Effector memory CD4-positive, alpha-beta T cell (primary cell): ENCODE measurements around the gene TSC22D1.

Experiments
- DNase-seq, 3 donors: peaks; one replicate each; pipeline ENCODE4 v3.0.0-alpha.2; 2020
- H3K27ac ChIP-seq: 2 replicates; pipeline ENCODE4 v1.7.0; 2013; ENCODE audit warnings: mild to moderate bottlenecking, low read length, moderate library complexity; ENCODE audit not compliant: insufficient read depth, poor library complexity, severe bottlenecking
- H3K27me3 ChIP-seq: replicated peaks from 2 replicates; pipeline ENCODE4 v1.7.0; 2013; ENCODE audit warnings: mild to moderate bottlenecking, low read length; ENCODE audit not compliant: insufficient read depth, control insufficient read depth, poor library complexity, severe bottlenecking
- H3K36me3 ChIP-seq: 2 replicates; pipeline ENCODE4 v1.7.0; 2013; ENCODE audit warnings: mild to moderate bottlenecking, low read length, moderate library complexity; ENCODE audit not compliant: control insufficient read depth, insufficient read depth
- H3K4me1 ChIP-seq: 2 replicates; pipeline ENCODE4 v1.7.0; 2013; ENCODE audit warnings: low read length, mild to moderate bottlenecking; ENCODE audit not compliant: control insufficient read depth, insufficient read depth, poor library complexity, severe bottlenecking
- H3K4me3 ChIP-seq: 2 replicates; pipeline ENCODE4 v1.7.0; 2013; ENCODE audit warnings: low read length, low read depth, mild to moderate bottlenecking; ENCODE audit not compliant: insufficient read depth, poor library complexity, severe bottlenecking
- H3K9me3 ChIP-seq: 2 replicates; pipeline ENCODE4 v1.7.0; 2013; ENCODE audit warnings: mild to moderate bottlenecking, low read length, moderate library complexity; ENCODE audit not compliant: control insufficient read depth

Gene TSC22D1

DNA sequence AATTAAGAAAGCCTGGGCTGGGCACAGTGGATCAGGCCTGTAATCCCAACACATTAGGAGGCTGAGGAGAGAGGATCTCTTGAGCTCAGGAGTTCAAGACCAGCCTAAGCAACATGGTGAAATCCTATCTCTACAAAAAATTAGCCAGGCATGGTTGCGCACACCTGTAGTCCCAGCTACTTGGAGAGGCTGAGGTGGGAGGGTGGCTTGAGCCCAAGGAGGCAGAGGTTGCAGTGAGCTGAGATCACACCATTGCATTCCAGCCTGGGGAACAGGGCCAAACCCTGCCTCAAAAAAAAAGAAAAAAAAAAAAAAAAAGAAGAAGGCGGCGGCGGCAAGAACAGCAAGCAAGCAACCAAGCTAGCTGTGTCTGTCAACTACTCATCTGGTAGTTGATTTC, 26.7 kb downstream of the TSC22D1 start:
- no peak overlapping the region for H3K4me3 ChIP-seq
- no peaks in the 10 kb centered on the region for H3K27me3 ChIP-seq
- no peak for DNase-seq
- H3K4me1 ChIP-seq: no peaks in the 10 kb centered on the region
- H3K27ac ChIP-seq: no peak overlapping the region
- H3K36me3 ChIP-seq: no peaks in the 10 kb centered on the region
- no peaks in the 10 kb centered on the region for H3K9me3 ChIP-seq

DNA sequence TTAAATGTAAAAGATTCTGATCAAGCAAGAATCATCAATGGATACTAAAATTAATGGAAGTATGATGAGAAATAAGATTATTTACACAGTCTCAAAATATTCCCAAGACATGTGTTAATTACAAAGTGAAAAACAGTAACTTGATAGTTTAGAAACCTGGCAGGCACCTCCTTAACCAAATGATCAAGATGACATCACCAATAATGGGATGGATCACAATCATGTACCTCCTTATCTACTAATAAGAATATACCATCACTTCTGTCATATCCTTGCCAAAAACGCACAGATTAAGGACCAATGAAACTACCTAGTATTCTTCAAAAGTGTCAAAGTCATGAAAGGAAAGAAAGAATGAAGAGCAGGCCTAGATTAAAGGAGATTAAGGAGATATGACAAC, 30.0 kb downstream of the TSC22D1 start:
- DNase-seq: no peak
- Histone ChIP-seq H3K27ac (no peak overlapping the region), H3K4me1 (no peaks in the 10 kb centered on the region)

DNA sequence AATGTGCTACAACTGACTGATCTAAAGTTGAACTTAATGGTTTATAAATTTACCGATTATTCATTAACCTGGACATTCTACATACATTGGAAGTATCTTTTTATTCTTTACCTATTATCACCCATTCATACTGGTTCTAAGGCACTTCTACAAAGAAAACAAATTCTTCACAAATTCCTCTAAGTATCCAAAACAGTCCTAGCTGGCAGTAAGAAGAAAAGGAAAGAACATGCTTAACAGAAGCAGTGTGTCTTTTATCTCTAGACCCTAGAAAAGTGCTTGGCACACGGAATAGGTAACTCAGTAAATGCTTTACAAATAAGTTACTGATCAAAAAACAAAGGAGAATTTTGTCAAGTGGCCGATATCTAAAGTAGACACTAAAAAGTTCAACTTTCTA, 32.8 kb downstream of the TSC22D1 start:
- no peaks in the 10 kb centered on the region for H3K27me3 ChIP-seq
- no peak for DNase-seq
- H3K4me3 ChIP-seq: no peak overlapping the region
- H3K4me1 ChIP-seq: no peaks in the 10 kb centered on the region
- H3K36me3 ChIP-seq: no peaks in the 10 kb centered on the region
- H3K9me3 ChIP-seq: no peaks in the 10 kb centered on the region
- H3K27ac ChIP-seq: no peak overlapping the region

More for the DNA sequence above, 30.0 kb downstream of the TSC22D1 start:
- Histone ChIP-seq H3K4me3 (no peak overlapping the region), H3K9me3 (no peaks in the 10 kb centered on the region), H3K36me3 (no peaks in the 10 kb centered on the region), H3K27me3 (no peaks in the 10 kb centered on the region)

DNA sequence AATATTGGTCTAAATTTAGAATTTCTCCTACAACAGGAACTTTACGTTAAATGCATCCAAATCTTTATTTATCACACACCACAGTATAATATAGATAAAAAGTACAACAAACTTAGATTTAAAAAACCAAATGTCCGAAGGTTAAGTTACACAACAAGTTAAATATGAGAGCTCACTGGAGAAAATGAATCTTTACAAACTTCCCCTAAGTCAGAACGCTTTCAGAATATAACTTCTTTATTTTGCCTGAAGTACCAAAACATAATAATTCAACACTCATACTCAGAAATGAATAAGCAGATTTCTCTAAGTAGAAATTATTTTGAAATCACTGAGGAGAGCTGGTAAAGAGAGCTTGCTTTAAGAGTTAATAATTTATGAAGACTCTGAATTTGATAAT, 33.8 kb downstream of the TSC22D1 start:
- DNase-seq: no peak
- no peak overlapping the region for H3K4me3 ChIP-seq
- no peaks in the 10 kb centered on the region for H3K4me1 ChIP-seq
- H3K9me3 ChIP-seq: no peaks in the 10 kb centered on the region
- no peaks in the 10 kb centered on the region for H3K36me3 ChIP-seq
- H3K27ac ChIP-seq: no peak overlapping the region
- H3K27me3 ChIP-seq: no peaks in the 10 kb centered on the region

DNA sequence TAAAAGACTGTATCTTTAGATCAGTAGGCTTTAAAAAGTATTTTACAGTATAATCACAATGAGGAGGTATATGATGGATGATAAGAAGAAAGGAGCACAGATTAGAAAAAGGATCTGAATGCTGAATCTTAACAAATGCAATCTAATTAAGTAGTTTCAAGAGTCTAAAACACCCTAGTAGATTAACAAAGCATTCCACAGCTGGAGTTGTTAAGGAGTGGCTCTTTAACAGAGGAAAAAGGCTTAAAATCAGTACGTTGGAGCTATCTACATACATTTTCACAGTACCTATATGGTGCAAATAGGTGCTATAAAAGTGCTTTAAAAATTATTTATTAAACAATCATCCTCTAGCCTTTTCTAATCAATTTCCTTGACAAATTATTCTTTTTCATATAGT, 34.5 kb downstream of the TSC22D1 start:
- Histone ChIP-seq H3K27me3 (no peaks in the 10 kb centered on the region), H3K9me3 (no peaks in the 10 kb centered on the region), H3K4me1 (no peaks in the 10 kb centered on the region), H3K36me3 (no peaks in the 10 kb centered on the region), H3K27ac (no peak overlapping the region), H3K4me3 (no peak overlapping the region)
- no peak for DNase-seq

DNA sequence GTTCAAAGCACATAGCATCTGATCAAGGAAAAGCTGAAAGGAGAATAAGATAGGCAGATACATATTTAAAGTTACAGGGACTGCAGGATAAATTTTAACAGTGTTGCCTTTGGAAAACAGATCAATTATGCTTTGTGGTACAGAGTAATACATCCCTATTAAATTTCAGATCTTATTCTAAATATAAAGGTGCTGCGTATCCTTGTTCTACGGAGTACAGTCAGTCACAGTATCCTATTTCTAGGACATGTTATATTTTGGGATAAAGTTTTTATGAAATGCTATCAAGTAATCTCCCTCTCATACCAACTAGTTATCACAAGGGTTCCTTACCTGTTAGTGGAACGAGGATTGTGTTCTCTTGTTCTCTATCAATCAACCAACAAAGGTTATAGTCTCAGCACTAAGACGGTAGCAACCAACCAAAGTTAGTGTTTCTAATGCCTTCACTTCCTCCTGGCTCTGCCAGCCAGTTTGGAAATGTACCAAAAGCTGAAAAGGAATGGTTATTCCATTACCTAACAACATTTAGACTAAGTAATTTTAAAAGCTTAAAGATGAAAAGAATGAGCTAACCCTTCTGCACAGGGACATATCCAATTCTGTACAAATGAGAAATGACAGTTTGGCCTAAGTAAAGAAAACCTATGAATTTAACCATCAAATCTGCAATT, 35.2 kb downstream of the TSC22D1 start:
- no peak for DNase-seq
- Histone ChIP-seq H3K9me3 (no peaks in the 10 kb centered on the region), H3K36me3 (no peaks in the 10 kb centered on the region), H3K27me3 (no peaks in the 10 kb centered on the region), H3K27ac (no peak overlapping the region), H3K4me1 (no peaks in the 10 kb centered on the region), H3K4me3 (no peak overlapping the region)

DNA sequence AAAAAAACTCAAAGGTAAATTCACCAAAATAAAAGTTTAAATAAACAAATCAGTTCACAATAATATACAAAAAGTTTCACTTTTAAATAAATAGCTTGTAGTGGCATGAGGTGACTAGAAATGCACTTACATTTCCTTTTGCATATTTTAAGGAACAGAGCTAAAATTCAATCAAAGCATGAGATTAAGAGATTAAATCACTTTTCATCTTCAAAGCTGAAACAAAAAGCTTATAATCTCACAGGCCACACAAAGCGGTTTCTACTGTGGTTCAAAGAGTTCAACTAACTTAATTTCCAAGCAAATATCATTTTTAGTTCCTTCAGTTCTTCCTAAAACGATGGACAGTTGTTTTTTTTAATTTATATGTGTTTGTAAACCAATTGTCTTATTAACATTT, 38.9 kb downstream of the TSC22D1 start:
- H3K27me3 ChIP-seq: no peaks in the 10 kb centered on the region
- no peak overlapping the region for H3K4me3 ChIP-seq
- no peak overlapping the region for H3K27ac ChIP-seq
- DNase-seq: no peak
- no peaks in the 10 kb centered on the region for H3K36me3 ChIP-seq
- H3K4me1 ChIP-seq: no peaks in the 10 kb centered on the region
- H3K9me3 ChIP-seq: no peaks in the 10 kb centered on the region

DNA sequence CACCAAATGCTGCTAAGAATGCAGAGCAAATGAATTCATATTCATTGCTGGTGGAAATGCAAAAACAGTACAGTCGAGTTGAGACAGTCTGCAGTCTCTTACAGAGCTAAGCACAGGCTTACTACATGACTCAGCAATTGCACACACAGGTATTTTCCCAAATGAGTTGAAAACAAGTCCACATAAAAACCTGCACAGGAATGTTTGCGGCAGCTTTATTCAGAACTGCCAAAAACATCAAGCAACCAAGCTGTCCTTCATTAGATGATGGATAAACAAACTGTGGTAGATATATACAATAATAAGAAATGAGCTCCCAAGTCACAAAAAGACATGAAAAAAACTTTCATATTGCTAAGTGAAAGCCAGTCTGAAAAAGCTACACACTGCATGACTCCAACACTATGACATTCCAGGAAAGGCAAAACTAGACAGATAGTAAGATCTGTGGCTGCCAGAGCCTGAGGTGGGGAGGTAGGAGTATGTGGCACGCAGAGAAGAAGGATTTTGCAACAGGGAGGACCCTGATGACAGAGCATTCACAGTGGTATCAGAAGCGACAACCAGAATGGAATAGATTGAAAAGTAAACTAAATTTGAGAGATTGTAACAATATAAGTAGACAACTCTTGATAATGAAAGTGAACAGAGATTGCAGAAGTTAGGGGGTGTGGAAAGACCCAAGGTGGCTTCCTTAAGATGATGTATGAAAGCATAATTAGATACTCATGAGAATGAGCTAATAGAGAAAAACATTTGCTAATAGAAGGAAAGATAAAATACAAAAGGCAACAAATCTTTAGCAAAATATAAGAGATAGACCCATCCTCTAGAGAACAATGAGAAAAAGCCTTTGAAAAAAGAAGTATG, 52.7 kb downstream of the TSC22D1 start:
- Histone ChIP-seq H3K36me3 (no peaks in the 10 kb centered on the region), H3K27me3 (no peaks in the 10 kb centered on the region), H3K9me3 (no peaks in the 10 kb centered on the region), H3K4me1 (no peaks in the 10 kb centered on the region), H3K27ac (no peak overlapping the region), H3K4me3 (no peak overlapping the region)
- DNase-seq: no peak

DNA sequence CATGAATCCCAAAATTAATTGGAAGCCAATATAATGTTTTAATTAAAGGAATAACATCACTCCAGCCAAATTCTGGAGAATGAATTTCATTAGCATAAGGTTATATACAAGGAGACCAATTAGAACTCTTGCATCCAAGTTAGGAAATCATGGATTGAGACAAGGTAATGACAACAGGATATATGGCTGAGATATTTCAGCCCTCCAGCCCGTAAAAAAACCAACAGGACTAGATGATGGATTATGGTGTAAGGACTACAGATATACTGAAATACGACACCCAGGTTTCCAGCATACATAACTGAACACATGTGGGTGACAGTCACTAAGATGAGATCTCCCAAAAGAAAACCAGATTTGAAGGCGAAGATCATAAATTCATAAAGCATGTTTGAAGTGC, 56.5 kb downstream of the TSC22D1 start:
- no peaks in the 10 kb centered on the region for H3K4me1 ChIP-seq
- no peaks in the 10 kb centered on the region for H3K27me3 ChIP-seq
- H3K4me3 ChIP-seq: no peak overlapping the region
- H3K36me3 ChIP-seq: no peaks in the 10 kb centered on the region
- no peaks in the 10 kb centered on the region for H3K9me3 ChIP-seq
- no peak overlapping the region for H3K27ac ChIP-seq
- no peak for DNase-seq

DNA sequence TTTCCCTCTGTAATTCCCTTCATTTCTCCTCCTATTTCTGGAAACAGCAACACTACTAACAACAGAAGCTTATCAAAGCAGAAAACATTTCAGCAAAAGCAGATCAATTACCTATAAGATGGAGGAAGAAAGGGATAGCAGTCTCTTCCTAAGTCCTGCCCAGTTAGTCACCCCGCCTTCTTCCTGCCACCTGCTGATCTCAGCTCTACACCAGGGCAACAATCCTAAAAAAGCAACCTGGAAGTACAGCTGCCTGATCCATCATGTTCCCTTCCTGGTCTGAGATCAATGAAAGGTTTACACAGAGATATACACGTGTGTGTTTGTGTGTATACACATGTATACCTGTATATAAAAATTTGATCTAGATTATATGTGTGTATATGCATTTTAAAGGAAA, 59.4 kb downstream of the TSC22D1 start:
- no peak for DNase-seq
- Histone ChIP-seq H3K36me3 (no peaks in the 10 kb centered on the region), H3K4me1 (no peaks in the 10 kb centered on the region)

More for the DNA sequence above, 59.4 kb downstream of the TSC22D1 start:
- Histone ChIP-seq H3K27ac (no peak overlapping the region), H3K4me3 (no peak overlapping the region), H3K9me3 (no peaks in the 10 kb centered on the region), H3K27me3 (no peaks in the 10 kb centered on the region)
